ENCODE results near the gene GRAMD1B.

Gene GRAMD1B

GRCh38 chr11:123594188-123594901 is 164.3 kb downstream of the GRAMD1B start:
- DNase-seq, result no peak

GRCh38 chr11:123594921-123595320 is 164.9 kb downstream of the GRAMD1B start:
- no peak for DNase-seq

- no peak for DNase-seq
Observed at GRCh38 chr11:123597859-123598258, 167.8 kb downstream of the GRAMD1B start.

- DNase-seq, result no peak
Observed at GRCh38 chr11:123601136-123601535, 171.1 kb downstream of the GRAMD1B start.

GRCh38 chr11:123601743-123602142 is 171.7 kb downstream of the GRAMD1B start:
- DNase-seq, result no peak

GRCh38 chr11:123603666-123604065 is 173.6 kb downstream of the GRAMD1B start:
- DNase-seq, result no peak

- no peak for DNase-seq
Observed at GRCh38 chr11:123607781-123608180, 177.7 kb downstream of the GRAMD1B start.

- DNase-seq, result no peak
Observed at GRCh38 chr11:123608371-123608770, 178.3 kb downstream of the GRAMD1B start.

GRCh38 chr11:123608945-123609344 is 178.9 kb downstream of the GRAMD1B start:
- no peak for DNase-seq

- DNase-seq, result no peak
Observed at GRCh38 chr11:123611698-123612097, 181.6 kb downstream of the GRAMD1B start.

- DNase-seq, result peak; percentile 12
Observed at GRCh38 chr11:123616505-123617198, 186.6 kb downstream of the GRAMD1B start.

- DNase-seq, result no peak
Observed at GRCh38 chr11:123622576-123622975, 192.5 kb downstream of the GRAMD1B start.

GRCh38 chr11:123624974-123625373 is 194.9 kb downstream of the GRAMD1B start:
- no peak for DNase-seq

- no peak for DNase-seq
Observed at GRCh38 chr11:123628936-123629683, 199.0 kb downstream of the GRAMD1B start.

- no peak for DNase-seq
Observed at GRCh38 chr11:123630126-123630608, 200.1 kb downstream of the GRAMD1B start.

GRCh38 chr11:123640029-123640428 is 210.0 kb downstream of the GRAMD1B start:
- DNase-seq, result no peak

GRCh38 chr11:123640677-123641494 is 210.8 kb downstream of the GRAMD1B start:
- DNase-seq, result no peak

GRCh38 chr11:123641495-123641840 is 211.4 kb downstream of the GRAMD1B start:
- DNase-seq, result no peak

GRCh38 chr11:123642435-123642834 is 212.4 kb downstream of the GRAMD1B start:
- no peak for DNase-seq

- DNase-seq, result no peak
Observed at GRCh38 chr11:123645286-123645975, 215.4 kb downstream of the GRAMD1B start.

GRCh38 chr11:123650901-123651300 is 220.8 kb downstream of the GRAMD1B start:
- no peak for DNase-seq

- DNase-seq, result no peak
Observed at GRCh38 chr11:123652599-123652998, 222.5 kb downstream of the GRAMD1B start.
